ENCODE measurements around the gene CACNA1B. TPM values are rescaled to one million over a fixed set of nuclear protein-coding genes. Genes with fewer than 3 reads are reported as not detected.

CACNA1B gene
- total and polyA plus RNA-seq, 4 donors: 0.01 to 0.20 (median 0.09) TPM; not detected in 1

GRCh38 chr9:137919095-137919465, 41.5 kb downstream of the CACNA1B start:
- peaks cover 0 to 6% (median 0%) of the 10 kb centered on the region in 4 donors for H3K9me3 ChIP-seq (ENCODE audit: control insufficient read depth in 4 of 4, insufficient read depth in 3 of 4, low read length in 3 of 4)
- no peak overlapping the region for H3K4me3 ChIP-seq
- no peaks in the 10 kb centered on the region for H3K4me1 ChIP-seq (ENCODE audit: control insufficient read depth in 5 of 5, insufficient read depth in 5 of 5, low read length in 5 of 5)
- H3K27ac ChIP-seq (ENCODE audit: low read depth in 1 of 2, low read length in 1 of 2): no peak overlapping the region
- DNase-seq (no peak), ATAC-seq (ENCODE audit: insufficient read depth, low FRiP score) (no peak)
- WGBS, 2 donors: 82 to 91% methylated on average over 9 of the region's 9 CpGs
- no peaks in the 10 kb centered on the region for H3K27me3 ChIP-seq (ENCODE audit: control insufficient read depth in 3 of 3, insufficient read depth in 3 of 3, low read length in 2 of 3)
- no peaks in the 10 kb centered on the region for H3K36me3 ChIP-seq (ENCODE audit: control insufficient read depth in 4 of 4, insufficient read depth in 4 of 4, low read length in 4 of 4)
- H3K9ac ChIP-seq (ENCODE audit: insufficient read depth in 1 of 2, low read length in 2 of 2): no peak overlapping the region
- TF ChIP-seq CTCF (IDR thresholded peaks at IDR 0.05; ENCODE audit: control extremely low read depth, extremely low read depth): no peak

- WGBS, 2 donors: 66 to 78% methylated on average over 15 of the region's 15 CpGs
- Histone ChIP-seq H3K27ac (ENCODE audit: low read depth in 1 of 2, low read length in 1 of 2) (no peak overlapping the region), H3K27me3 (ENCODE audit: control insufficient read depth in 3 of 3, insufficient read depth in 3 of 3, low read length in 2 of 3) (no peaks in the 10 kb centered on the region), H3K4me3 (no peak overlapping the region), H3K9ac (ENCODE audit: insufficient read depth in 1 of 2, low read length in 2 of 2) (no peak overlapping the region), H3K36me3 (ENCODE audit: control insufficient read depth in 4 of 4, insufficient read depth in 4 of 4, low read length in 4 of 4) (no peaks in the 10 kb centered on the region), H3K4me1 (ENCODE audit: control insufficient read depth in 5 of 5, insufficient read depth in 5 of 5, low read length in 5 of 5) (no peaks in the 10 kb centered on the region), H3K9me3 (ENCODE audit: control insufficient read depth in 4 of 4, insufficient read depth in 3 of 4, low read length in 3 of 4) (peaks cover 0 to 4% (median under 1%) of the 10 kb centered on the region in 4 donors)
- no peak for ATAC-seq (ENCODE audit: insufficient read depth, low FRiP score)
- no peak for DNase-seq
- TF ChIP-seq CTCF (IDR thresholded peaks at IDR 0.05; ENCODE audit: control extremely low read depth, extremely low read depth): no peak
These were observed 42.1 kb downstream of the CACNA1B start for GRCh38 chr9:137919649-137920141.

- no peak for TF ChIP-seq CTCF (IDR thresholded peaks at IDR 0.05; ENCODE audit: control extremely low read depth, extremely low read depth)
- H3K27ac ChIP-seq (ENCODE audit: low read depth in 1 of 2, low read length in 1 of 2): no peak overlapping the region
- no peaks in the 10 kb centered on the region for H3K27me3 ChIP-seq (ENCODE audit: control insufficient read depth in 3 of 3, insufficient read depth in 3 of 3, low read length in 2 of 3)
- ATAC-seq (ENCODE audit: insufficient read depth, low FRiP score) (no peak), DNase-seq (no peak)
- H3K36me3 ChIP-seq (ENCODE audit: control insufficient read depth in 4 of 4, insufficient read depth in 4 of 4, low read length in 4 of 4): no peaks in the 10 kb centered on the region
- WGBS, 2 donors: 84 to 88% methylated on average over 4 of the region's 4 CpGs
- H3K9ac ChIP-seq (ENCODE audit: insufficient read depth in 1 of 2, low read length in 2 of 2): no peak overlapping the region
- H3K4me1 ChIP-seq (ENCODE audit: control insufficient read depth in 5 of 5, insufficient read depth in 5 of 5, low read length in 5 of 5): peaks cover 0 to 1% (median 0%) of the 10 kb centered on the region in 5 donors
- peaks cover 0 to 4% (median 2%) of the 10 kb centered on the region in 4 donors for H3K9me3 ChIP-seq (ENCODE audit: control insufficient read depth in 4 of 4, insufficient read depth in 3 of 4, low read length in 3 of 4)
- no peak overlapping the region for H3K4me3 ChIP-seq
These were observed 43.2 kb downstream of the CACNA1B start for GRCh38 chr9:137920753-137921152.

- WGBS, 2 donors: 40 to 72% methylated on average over 2 of the region's 2 CpGs
- no peak for TF ChIP-seq CTCF (IDR thresholded peaks at IDR 0.05; ENCODE audit: control extremely low read depth, extremely low read depth)
- ATAC-seq (ENCODE audit: insufficient read depth, low FRiP score): no peak
These were observed 46.6 kb downstream of the CACNA1B start for GRCh38 chr9:137924169-137924568.

More at GRCh38 chr9:137924169-137924568, 46.6 kb downstream of the CACNA1B start:
- H3K9ac ChIP-seq (ENCODE audit: insufficient read depth in 1 of 2, low read length in 2 of 2): no peak overlapping the region
- peaks cover 0 to 13% (median 3%) of the 10 kb centered on the region in 4 donors for H3K9me3 ChIP-seq (ENCODE audit: control insufficient read depth in 4 of 4, insufficient read depth in 3 of 4, low read length in 3 of 4)
- H3K4me1 ChIP-seq (ENCODE audit: control insufficient read depth in 5 of 5, insufficient read depth in 5 of 5, low read length in 5 of 5): peaks cover 0 to 1% (median 0%) of the 10 kb centered on the region in 5 donors
- H3K36me3 ChIP-seq (ENCODE audit: control insufficient read depth in 4 of 4, insufficient read depth in 4 of 4, low read length in 4 of 4): no peaks in the 10 kb centered on the region
- no peak overlapping the region for H3K4me3 ChIP-seq
- no peak for DNase-seq
- H3K27ac ChIP-seq (ENCODE audit: low read depth in 1 of 2, low read length in 1 of 2): no peak overlapping the region
- H3K27me3 ChIP-seq (ENCODE audit: control insufficient read depth in 3 of 3, insufficient read depth in 3 of 3, low read length in 2 of 3): no peaks in the 10 kb centered on the region

Data from lung (tissue), 12 donors.